NOMO-1 treated with DMSO at 0.1 percent for 48 hours (cell line): ENCODE data around the gene FAM107B.
"Not testable (repeated sequence)": the region's sequence is repeated elsewhere in the genome, so short reads cannot be mapped to it uniquely, and the experiment has no call there.

Experiments used
- DNase-seq: peaks from one replicate; lab custom pipeline; 2025; ENCODE audit not compliant: unreplicated experiment; lab: John Stamatoyannopoulos, UW

Gene FAM107B

DNA sequence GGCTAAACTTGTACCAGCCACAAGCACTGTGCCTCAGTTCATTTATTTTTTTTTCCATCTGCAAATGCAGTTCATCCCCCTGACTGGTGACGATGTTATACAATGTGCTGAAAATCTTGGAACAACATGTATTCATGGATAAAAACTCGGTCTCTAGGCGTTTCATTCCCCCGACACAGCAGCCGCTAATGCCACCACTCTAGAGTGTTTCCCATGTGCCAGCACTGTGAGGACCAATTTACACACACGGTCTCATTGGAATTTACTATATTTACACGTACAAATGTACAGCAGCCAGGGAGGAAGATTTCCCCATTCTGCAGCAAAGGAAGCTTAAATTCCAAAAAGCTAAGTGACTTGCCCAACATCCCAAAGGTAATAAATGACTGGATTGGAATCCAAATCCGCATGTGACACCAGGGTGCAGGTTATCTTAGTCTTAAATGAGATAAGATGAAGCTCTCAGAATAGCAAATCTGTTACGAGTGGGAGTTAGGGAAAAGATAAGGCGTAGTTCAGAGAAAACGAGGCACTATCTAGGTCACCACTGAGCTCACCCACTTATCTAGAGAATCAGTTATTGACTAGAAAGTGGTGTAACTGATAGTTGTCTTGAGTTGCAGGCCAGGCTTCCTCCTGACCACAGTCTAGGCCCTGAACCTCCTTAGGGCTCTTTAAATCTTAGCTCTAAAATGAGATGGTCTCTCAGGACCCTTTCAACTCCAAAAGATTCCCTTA, 36.7 kb downstream of the FAM107B start:
- no peak for DNase-seq

- DNase-seq: peak; percentile 82
These were observed 38.1 kb downstream of the FAM107B start for GRCh38 chr10:14736600-14737081.

GRCh38 chr10:14736043-14736442, 38.7 kb downstream of the FAM107B start:
- DNase-seq: peak; percentile 42

DNA sequence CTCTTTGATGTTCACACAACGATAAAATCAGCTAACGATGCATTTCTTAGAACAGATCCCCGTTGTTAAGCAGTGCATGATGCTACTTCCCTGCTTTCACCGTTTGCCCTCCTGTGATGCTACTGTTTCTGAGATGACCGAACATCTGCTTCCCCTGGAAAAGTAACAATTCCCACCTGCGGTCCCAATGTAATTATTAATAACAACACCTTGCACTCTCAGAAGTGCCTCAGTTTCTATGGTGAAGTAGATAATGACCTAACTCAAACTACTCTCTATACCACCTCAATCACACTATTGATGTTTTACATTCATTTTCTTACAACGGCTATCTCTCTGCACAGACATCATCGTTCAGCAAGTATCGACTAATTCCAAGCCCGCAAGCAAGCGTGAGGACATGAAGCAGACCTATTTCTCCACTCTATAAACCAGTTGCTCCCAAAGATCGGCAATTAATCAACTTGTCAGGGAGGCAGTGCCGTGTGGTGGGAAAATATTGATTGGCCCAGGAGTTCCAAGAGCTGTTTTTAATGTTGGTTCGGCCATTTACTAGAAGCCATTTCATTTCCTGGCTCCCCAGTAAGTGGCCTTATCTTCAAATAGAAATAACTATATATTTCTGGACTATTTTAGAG, 42.7 kb downstream of the FAM107B start:
- no peak for DNase-seq

- no peak for DNase-seq
These were observed 46.4 kb downstream of the FAM107B start for GRCh38 chr10:14728346-14728745.

- no peak for DNase-seq
These were observed 46.8 kb downstream of the FAM107B start for GRCh38 chr10:14727924-14728323.

GRCh38 chr10:14727465-14727864, 47.2 kb downstream of the FAM107B start:
- peak; percentile 49 for DNase-seq

GRCh38 chr10:14724931-14725330, 49.8 kb downstream of the FAM107B start:
- no peak for DNase-seq

GRCh38 chr10:14723052-14723689, 51.5 kb downstream of the FAM107B start:
- no peak for DNase-seq

DNA sequence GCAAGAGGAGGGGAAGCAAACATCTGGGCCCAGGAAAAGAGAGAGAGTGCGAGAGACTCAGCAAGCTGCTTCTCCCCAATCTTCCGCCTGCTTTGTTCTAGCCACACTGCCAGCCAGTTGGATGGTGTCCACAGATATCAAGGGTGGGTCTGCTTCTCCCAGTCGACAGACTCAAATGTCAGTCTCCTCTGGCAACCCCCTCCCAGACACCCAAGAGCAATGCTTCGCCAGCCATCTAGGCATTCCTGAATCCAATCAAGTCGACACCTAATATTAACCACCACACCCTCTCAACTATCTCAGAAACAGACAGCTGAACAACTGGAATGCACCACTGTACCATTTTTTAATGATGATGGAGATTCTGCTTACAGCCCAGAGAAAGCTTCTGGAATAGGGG, 57.1 kb downstream of the FAM107B start:
- DNase-seq: no peak

DNA sequence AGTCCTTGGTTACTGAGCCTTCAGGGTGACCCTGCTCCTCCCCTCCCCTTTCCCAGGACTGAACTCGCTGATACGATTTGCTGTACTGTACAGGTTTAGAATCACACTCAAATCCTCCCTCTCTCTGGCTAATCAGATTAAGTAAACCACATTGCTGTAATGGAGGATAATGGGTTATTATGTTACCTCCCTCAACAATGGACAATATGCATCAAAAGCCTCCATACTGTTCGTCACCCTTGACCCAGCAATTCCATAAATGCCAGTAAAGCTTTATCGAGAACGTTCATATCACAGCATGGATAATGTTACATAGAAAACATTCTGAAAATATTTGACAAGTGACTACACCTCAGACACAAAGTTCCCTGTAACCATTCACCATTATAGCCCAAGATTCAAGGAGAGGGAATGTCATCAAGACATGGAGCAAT, 61.7 kb downstream of the FAM107B start:
- DNase-seq: no peak

- DNase-seq: not testable (repeated sequence)
These were observed 65.4 kb downstream of the FAM107B start for GRCh38 chr10:14709344-14709743.

DNA sequence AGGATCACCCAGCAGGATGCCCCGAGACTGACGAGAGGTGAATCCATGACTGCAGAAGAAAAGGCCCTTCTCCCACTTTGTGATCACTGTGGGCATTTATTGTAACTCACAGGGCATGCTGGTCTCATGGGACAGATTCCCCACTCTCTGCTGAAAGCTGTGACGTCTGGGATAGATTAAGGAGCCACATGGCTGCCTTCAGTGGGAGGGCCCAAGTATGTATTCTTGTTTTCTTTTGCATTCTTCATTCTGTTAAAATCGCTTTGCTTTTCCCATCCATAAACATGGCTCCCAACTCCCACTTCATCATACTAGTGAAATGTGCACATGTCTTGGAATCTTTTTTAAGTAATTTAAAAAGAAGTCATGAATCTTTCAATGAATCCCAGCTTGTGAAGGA, 67.2 kb downstream of the FAM107B start:
- no peak for DNase-seq

GRCh38 chr10:14705548-14706230, 69.0 kb downstream of the FAM107B start:
- peak; percentile 92 for DNase-seq

DNA sequence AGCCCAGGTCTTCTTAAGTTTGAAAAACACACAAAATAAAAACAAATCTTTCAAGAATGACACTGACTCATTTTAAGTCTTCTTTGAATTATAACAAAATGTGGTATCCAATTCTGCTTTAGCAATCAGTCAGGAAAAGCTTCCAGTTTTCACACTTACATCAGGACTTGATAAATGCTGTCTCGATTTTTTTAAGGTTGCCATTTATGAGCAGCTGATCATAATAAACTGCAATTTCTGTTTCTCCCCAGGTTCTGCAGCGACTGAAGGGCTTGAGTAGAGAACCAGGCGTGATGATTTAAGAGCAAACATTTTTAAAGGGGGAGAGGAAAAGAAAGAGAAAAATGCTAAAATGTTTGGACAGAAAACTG, 71.1 kb downstream of the FAM107B start:
- no peak for DNase-seq

DNA sequence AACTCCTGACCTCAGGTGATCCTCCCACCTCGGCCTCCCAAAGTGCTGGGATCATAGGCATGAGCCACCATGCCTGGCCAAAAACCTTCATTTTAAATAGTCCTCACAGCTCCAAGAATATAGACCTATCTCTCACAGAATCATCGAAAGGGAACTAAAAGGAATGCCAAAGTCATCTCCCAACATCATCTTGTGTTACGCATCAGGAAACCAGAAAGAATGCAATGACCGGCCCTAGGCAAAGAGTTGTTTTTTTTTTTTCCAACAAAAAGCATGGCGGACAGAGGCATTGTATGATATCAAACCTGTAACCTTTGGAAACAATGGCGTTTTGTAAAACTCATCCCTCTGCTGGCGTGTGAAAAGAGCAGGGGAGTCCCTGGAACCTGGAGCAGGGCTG, 73.2 kb downstream of the FAM107B start:
- no peak for DNase-seq

DNA sequence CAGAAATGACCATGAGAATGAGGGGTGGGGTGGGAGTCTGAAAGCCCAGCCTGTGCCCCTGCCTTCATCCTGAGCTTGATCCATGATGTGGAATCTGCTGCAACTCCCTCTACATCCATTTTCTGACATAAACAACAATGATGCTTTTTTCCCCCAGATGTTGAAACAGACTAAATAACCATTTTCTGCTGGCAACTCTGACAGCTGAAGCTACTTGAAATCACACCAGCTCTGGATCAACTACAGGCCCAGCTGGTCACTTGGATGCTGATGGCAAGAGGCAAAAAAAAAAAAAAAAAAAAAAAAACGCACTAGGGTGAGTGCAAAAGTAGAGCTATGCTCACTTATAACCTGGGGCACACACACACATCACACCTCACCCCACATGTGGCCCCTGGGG, 74.2 kb downstream of the FAM107B start:
- DNase-seq: no peak

GRCh38 chr10:14699482-14699881, 75.2 kb downstream of the FAM107B start:
- no peak for DNase-seq

- no peak for DNase-seq
These were observed 75.9 kb downstream of the FAM107B start for GRCh38 chr10:14698829-14699170.

GRCh38 chr10:14698111-14698828, 76.4 kb downstream of the FAM107B start:
- no peak for DNase-seq

GRCh38 chr10:14697281-14697680, 77.4 kb downstream of the FAM107B start:
- no peak for DNase-seq
